HepG2 (cell line): Measurements from ENCODE around the gene MEIOB. TPM values are rescaled to one million over a fixed set of nuclear protein-coding genes. Genes with fewer than 3 reads are reported as not detected.

Experiments
- ATAC-seq: fragments of 200-7000 bp; cut with Tn5 transposase; 3 replicates; pipeline ENCODE4 v1.9.1; 2020; ENCODE audit warnings: mild to moderate bottlenecking, moderate library complexity
- BruUV-seq: library from RNA; stranded (reverse); fragments of 400-500 nt; replicated peaks from 2 replicates; lab custom pipeline; 2021; lab: Mats Ljungman, UMichigan
- CTCF ChIA-PET: fragments of 300-600 bp; formaldehyde crosslinking; extraction: SDS; loops from one replicate; lab custom pipeline; 2021; ENCODE audit warnings: low total read pairs, inconsistent platforms, low intra/inter-chr PET ratio; lab: Yijun Ruan, JAX
- POLR2A ChIA-PET: fragments of 350-600 bp; sonication (Branson Sonifier 250); formaldehyde crosslinking; loops from one replicate; lab custom pipeline; 2020; ENCODE audit warnings: antibody characterized with exemption, inconsistent platforms; lab: Yijun Ruan, JAX
- DNase-seq: peaks from one replicate; pipeline ENCODE4 v3.0.0-alpha.2; 2015; ENCODE audit warnings: low spot score
- FAIRE-seq: peaks from 3 replicates; lab custom pipeline; 2011; peaks lifted over from hg19 to GRCh38; lab: Jason Lieb, UNC
- H2AFZ ChIP-seq: one replicate; pipeline ENCODE4 v1.6.1; 2011; ENCODE audit warnings: low read length, inconsistent platforms
- H3K27ac ChIP-seq: fragments of 300-600 bp; 3 replicates; pipeline ENCODE4 v1.8.0; 2011; ENCODE audit warnings: mixed run types, mild to moderate bottlenecking, mixed read lengths, low read length, inconsistent platforms; ENCODE audit not compliant: insufficient read depth; ENCODE audit errors: extremely low read length
- H3K27me3 ChIP-seq, 2 experiments: fragments of 200-600 bp in 1 of 2; 2 replicates in 1 of 2; 3 replicates in 1 of 2; pipeline versions ENCODE4 v1.6.0 to v1.8.0; 2011; ENCODE audit warnings: low read length in 2 of 2, mild to moderate bottlenecking in 2 of 2, moderate library complexity in 2 of 2, inconsistent platforms in 1 of 2; ENCODE audit not compliant: insufficient read depth in 2 of 2, control insufficient read depth in 1 of 2
- H3K36me3 ChIP-seq, 2 experiments: fragments of 200-600 bp in 1 of 2; replicated peaks in 1 of 2; 2 replicates in 1 of 2; 3 replicates in 1 of 2; pipeline versions ENCODE4 v1.5.1 to v1.8.0; 2011; ENCODE audit warnings: low read length in 2 of 2, inconsistent platforms in 1 of 2; ENCODE audit not compliant: insufficient read depth in 2 of 2, control insufficient read depth in 1 of 2
- H3K4me1 ChIP-seq: 2 replicates; pipeline ENCODE4 v1.5.1; 2012; ENCODE audit warnings: low read length, inconsistent platforms; ENCODE audit not compliant: insufficient read depth
- H3K4me2 ChIP-seq: 2 replicates; pipeline ENCODE4 v1.6.0; 2011; ENCODE audit warnings: low read depth, low read length, inconsistent platforms
- H3K4me3 ChIP-seq, 3 experiments: fragments of 200-600 bp in 1 of 3; sonication (generic), shearing (Covaris generic) in 1 of 3; replicated peaks in 1 of 3; 2 replicates each; pipeline ENCODE4 v1.5.1; 2011 to 2016; ENCODE audit warnings: low read length in 3 of 3, inconsistent platforms in 2 of 3, low read depth in 2 of 3, mild to moderate bottlenecking in 2 of 3, control low read depth in 1 of 3, mixed read lengths in 1 of 3; ENCODE audit not compliant: insufficient read depth in 1 of 3
- H3K79me2 ChIP-seq: one replicate; pipeline ENCODE4 v1.6.1; 2011; ENCODE audit warnings: low read length, inconsistent platforms; ENCODE audit not compliant: insufficient read depth
- H3K9ac ChIP-seq: 2 replicates; pipeline ENCODE4 v1.6.0; 2011; ENCODE audit warnings: mild to moderate bottlenecking, low read depth, low read length, inconsistent platforms; ENCODE audit not compliant: insufficient read depth
- H3K9me3 ChIP-seq: 2 replicates; pipeline ENCODE4 v1.5.1; 2012; ENCODE audit warnings: mild to moderate bottlenecking, low read length
- H4K20me1 ChIP-seq: 2 replicates; pipeline ENCODE4 v1.6.0; 2011; ENCODE audit warnings: inconsistent platforms, mild to moderate bottlenecking, low read length, moderate library complexity; ENCODE audit not compliant: insufficient read depth
- CBX2 ChIP-seq, 2 experiments: fragments of 200-600 bp in 1 of 2; sonication (generic); formaldehyde crosslinking in 1 of 2; IDR thresholded peaks; 2 replicates each; pipeline versions ENCODE4 v1.7.0 to v1.8.1; 2018 to 2022; ENCODE audit warnings: low read depth in 2 of 2, low read length in 1 of 2, mild to moderate bottlenecking in 1 of 2, missing genetic modification reagents in 1 of 2
- DPF2 ChIP-seq: sonication (generic); formaldehyde crosslinking; IDR thresholded peaks from 2 replicates; pipeline ENCODE4 v1.4.0; 2020; ENCODE audit warnings: mild to moderate bottlenecking, low read depth, missing genetic modification reagents, borderline replicate concordance
- HMG20A ChIP-seq: IDR thresholded peaks from 2 replicates; pipeline ENCODE4 v1.6.1; 2016; ENCODE audit warnings: borderline replicate concordance
- RARA ChIP-seq: IDR thresholded peaks from 2 replicates; pipeline ENCODE4 v1.6.1; 2016; ENCODE audit warnings: missing genetic modification reagents, missing compliant biosample characterization
- ZFP62 ChIP-seq: sonication (generic); formaldehyde crosslinking; IDR thresholded peaks from 2 replicates; pipeline ENCODE4 v1.4.0; 2020; ENCODE audit warnings: missing genetic modification reagents
- ZMYM2 ChIP-seq: sonication (generic); formaldehyde crosslinking; IDR thresholded peaks from 2 replicates; pipeline ENCODE4 v1.8.0; 2022; ENCODE audit warnings: mild to moderate bottlenecking, missing genetic modification reagents
- ZNF224 ChIP-seq: sonication (generic); formaldehyde crosslinking; IDR thresholded peaks from 2 replicates; pipeline ENCODE4 v1.5.0; 2020; ENCODE audit warnings: mild to moderate bottlenecking, missing genetic modification reagents
- ZNF232 ChIP-seq: sonication (generic); formaldehyde crosslinking; IDR thresholded peaks from 2 replicates; pipeline ENCODE4 v1.4.0; 2020; ENCODE audit warnings: missing genetic modification reagents, borderline replicate concordance
- ZNF556 ChIP-seq: sonication (generic); formaldehyde crosslinking; IDR thresholded peaks from 2 replicates; pipeline ENCODE4 v1.4.0; 2020; ENCODE audit warnings: mild to moderate bottlenecking, missing genetic modification reagents, borderline replicate concordance
- ZNF564 ChIP-seq: sonication (generic); formaldehyde crosslinking; IDR thresholded peaks from 2 replicates; pipeline ENCODE4 v1.8.1; 2023; ENCODE audit warnings: mild to moderate bottlenecking, missing genetic modification reagents
- ZNF644 ChIP-seq: IDR thresholded peaks from 2 replicates; pipeline ENCODE4 v1.6.1; 2016; ENCODE audit warnings: low read depth
- ZNF720 ChIP-seq: sonication (generic); formaldehyde crosslinking; IDR thresholded peaks from 2 replicates; pipeline ENCODE4 v1.4.0; 2020; ENCODE audit warnings: missing genetic modification reagents
- ZNF891 ChIP-seq: sonication (generic); formaldehyde crosslinking; IDR thresholded peaks from 2 replicates; pipeline ENCODE4 v1.5.0; 2020; ENCODE audit warnings: mild to moderate bottlenecking, missing genetic modification reagents
- WGBS: methylation state at CpG from one replicate; pipeline ENCODE4 v1.1.6; 2017; ENCODE audit warnings: low lambda C conversion rate; 5-methylcytosine and 5-hydroxymethylcytosine counted together
- in situ Hi-C: cut with HindIII; loops from 2 replicates; pipeline ENCODE4 v1.10.0; 2017; ENCODE audit warnings: low pct_unique_long_range_greater_than_20kb; ENCODE audit not compliant: extremely low pct_ligation_motif_present
- intact Hi-C: fragments of 100-400 bp; cut with micrococcal nuclease; formaldehyde crosslinking; loops from one replicate; pipeline ENCODE4 v1.10.0; 2022; ENCODE audit not compliant: unreplicated experiment
- polyA plus RNA-seq, 8 experiments: library from polyadenylated mRNA; depleted of rRNA in 3 of 8; stranded (reverse) in 7 of 8; unstranded in 1 of 8; fragments of >200 nt; fragmentation: Illumina TruSeq in 4 of 8; extraction: Trizol in 4 of 8; gene quantifications; 2 replicates each; pipeline versions ENCODE4 v1.2.1 to v1.2.3, GENCODE V29; 2011 to 2016; ENCODE audit warnings: low read depth in 4 of 8, missing spikeins in 1 of 8, mixed read lengths in 1 of 8; ENCODE audit not compliant: insufficient read depth in 1 of 8
- total RNA-seq, 5 experiments: library from RNA; depleted of rRNA; stranded (reverse); fragments of >200 nt; fragmentation: Illumina TruSeq; extraction: Trizol; gene quantifications; 2 replicates each; pipeline ENCODE4 v1.2.3, GENCODE V29; 2016; ENCODE audit warnings: low read depth in 1 of 5
- TF ChIP-seq, protein P1 (sequence below): sonication (generic); formaldehyde crosslinking; IDR thresholded peaks from 2 replicates; pipeline ENCODE4 v1.9.0; 2021; ENCODE audit warnings: missing genetic modification reagents, borderline replicate concordance
- TF ChIP-seq, protein P2 (sequence below): sonication (generic); formaldehyde crosslinking; IDR thresholded peaks from 2 replicates; pipeline ENCODE4 v1.5.1; 2020; ENCODE audit warnings: missing genetic modification reagents, mild to moderate bottlenecking, borderline replicate concordance
- TF ChIP-seq, protein P3 (sequence below): sonication (generic); formaldehyde crosslinking; conservative IDR thresholded peaks from 2 replicates; pipeline ENCODE4 v1.4.0; 2020; ENCODE audit warnings: missing genetic modification reagents
- TF ChIP-seq, protein P4 (sequence below): sonication (generic); formaldehyde crosslinking; IDR thresholded peaks from 2 replicates; pipeline ENCODE4 v1.4.0; 2020; ENCODE audit warnings: mild to moderate bottlenecking, missing genetic modification reagents
- TF ChIP-seq, protein P5 (sequence below): sonication (generic); formaldehyde crosslinking; IDR thresholded peaks from 2 replicates; pipeline ENCODE4 v1.9.0; 2021; ENCODE audit warnings: missing genetic modification reagents, mild to moderate bottlenecking, borderline replicate concordance

Gene MEIOB
- total and polyA plus RNA-seq, 2 of the 13 experiments (the other 11 are each of a cell fraction or from before 2014, with no cell fraction given), result 0.17 TPM; not detected in 1

DNA sequence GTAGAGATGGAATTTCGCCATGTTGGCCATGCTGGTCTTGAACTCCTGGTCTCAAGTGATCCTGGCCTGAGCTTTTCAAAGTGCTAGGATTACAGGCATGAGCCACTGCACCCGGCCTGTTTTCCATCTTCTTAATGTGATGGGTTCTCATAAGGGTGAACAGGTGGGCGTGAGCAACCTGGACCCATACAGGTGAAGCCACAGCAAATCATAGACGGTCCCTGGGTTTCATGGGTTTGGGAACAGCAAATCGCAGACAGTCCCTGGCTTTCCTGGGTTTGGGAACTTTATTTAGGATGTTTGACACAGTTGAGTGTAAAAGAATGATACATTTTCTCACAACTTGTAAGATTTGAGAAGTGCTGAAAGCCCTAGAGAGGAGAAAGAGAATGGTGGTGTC lies 12.9 kb upstream of the MEIOB start (continued):
- TF ChIP-seq, protein P1, sequence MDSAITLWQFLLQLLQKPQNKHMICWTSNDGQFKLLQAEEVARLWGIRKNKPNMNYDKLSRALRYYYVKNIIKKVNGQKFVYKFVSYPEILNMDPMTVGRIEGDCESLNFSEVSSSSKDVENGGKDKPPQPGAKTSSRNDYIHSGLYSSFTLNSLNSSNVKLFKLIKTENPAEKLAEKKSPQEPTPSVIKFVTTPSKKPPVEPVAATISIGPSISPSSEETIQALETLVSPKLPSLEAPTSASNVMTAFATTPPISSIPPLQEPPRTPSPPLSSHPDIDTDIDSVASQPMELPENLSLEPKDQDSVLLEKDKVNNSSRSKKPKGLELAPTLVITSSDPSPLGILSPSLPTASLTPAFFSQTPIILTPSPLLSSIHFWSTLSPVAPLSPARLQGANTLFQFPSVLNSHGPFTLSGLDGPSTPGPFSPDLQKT (CRISPR knock-in tag), result no peak
- TF ChIP-seq ZNF564, result no peak
- TF ChIP-seq, protein P2, sequence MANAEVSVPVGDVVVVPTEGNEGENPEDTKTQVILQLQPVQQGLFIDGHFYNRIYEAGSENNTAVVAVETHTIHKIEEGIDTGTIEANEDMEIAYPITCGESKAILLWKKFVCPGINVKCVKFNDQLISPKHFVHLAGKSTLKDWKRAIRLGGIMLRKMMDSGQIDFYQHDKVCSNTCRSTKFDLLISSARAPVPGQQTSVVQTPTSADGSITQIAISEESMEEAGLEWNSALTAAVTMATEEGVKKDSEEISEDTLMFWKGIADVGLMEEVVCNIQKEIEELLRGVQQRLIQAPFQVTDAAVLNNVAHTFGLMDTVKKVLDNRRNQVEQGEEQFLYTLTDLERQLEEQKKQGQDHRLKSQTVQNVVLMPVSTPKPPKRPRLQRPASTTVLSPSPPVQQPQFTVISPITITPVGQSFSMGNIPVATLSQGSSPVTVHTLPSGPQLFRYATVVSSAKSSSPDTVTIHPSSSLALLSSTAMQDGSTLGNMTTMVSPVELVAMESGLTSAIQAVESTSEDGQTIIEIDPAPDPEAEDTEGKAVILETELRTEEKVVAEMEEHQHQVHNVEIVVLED (CRISPR knock-in tag), result no peak
- TF ChIP-seq ZNF556, result no peak
- TF ChIP-seq HMG20A (CRISPR knock-in tag), result no peak
- TF ChIP-seq, protein P3, sequence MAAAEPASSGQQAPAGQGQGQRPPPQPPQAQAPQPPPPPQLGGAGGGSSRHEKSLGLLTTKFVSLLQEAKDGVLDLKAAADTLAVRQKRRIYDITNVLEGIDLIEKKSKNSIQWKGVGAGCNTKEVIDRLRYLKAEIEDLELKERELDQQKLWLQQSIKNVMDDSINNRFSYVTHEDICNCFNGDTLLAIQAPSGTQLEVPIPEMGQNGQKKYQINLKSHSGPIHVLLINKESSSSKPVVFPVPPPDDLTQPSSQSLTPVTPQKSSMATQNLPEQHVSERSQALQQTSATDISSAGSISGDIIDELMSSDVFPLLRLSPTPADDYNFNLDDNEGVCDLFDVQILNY (CRISPR knock-in tag), result no peak
- no peak for TF ChIP-seq ZNF891
- TF ChIP-seq, all 625 proteins: peak for 0

DNA sequence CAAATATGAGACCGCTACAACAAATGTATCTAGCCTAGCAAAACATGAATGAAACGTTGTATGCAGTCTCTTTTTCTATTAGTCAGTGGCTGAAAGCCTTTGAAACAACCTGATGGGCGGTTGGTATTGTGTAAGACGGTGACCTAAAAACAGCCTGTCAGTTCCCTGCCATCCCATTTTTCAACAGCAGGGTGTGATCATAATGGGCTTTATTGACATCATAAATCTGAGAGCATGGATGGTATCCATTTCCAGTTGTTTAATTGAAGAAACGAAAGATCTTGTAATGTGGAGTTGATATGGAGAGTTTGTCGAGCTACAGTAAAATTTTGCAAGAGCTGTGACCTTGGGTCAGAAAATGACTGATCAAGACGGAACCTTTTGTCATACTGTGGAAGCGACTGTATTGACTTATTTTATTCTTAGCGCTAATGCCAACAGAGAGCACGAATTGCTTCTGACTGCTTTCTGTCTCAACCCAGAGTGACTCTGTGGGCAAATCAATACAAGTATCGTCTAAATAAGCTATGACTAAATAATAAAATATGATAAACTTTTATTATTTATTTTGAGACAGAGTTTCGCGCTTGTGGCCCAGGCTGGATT lies 12.3 kb upstream of the MEIOB start:
- WGBS, result 17% methylated on average over 13 of the region's 13 CpGs
- no TSS peak for BruUV-seq
- DNase-seq, result peak; percentile 63
- Histone ChIP-seq H3K9me3 (no peaks in the 10 kb centered on the region), H4K20me1 (no peaks in the 10 kb centered on the region), H3K4me2 (no peak overlapping the region), H3K27ac (no peak overlapping the region), H3K79me2 (no peaks in the 10 kb centered on the region), H3K36me3 (no peaks in the 10 kb centered on the region), H3K4me1 (peaks cover 22% of the 10 kb centered on the region), H3K4me3 (no peak overlapping the region), H2AFZ (no peak overlapping the region), H3K27me3 (peaks cover 2 to 8% of the 10 kb centered on the region in 2 experiments; a peak in 3 of 5 replicates), H3K9ac (no peak overlapping the region)
- POLR2A ChIA-PET, result no interaction called here
- intact Hi-C loops, result no loop called here
- peak; percentile 74 for ATAC-seq
- CTCF ChIA-PET, result interaction anchor here (0.7 kb wide), 1 partner anchor 45 kb away, joined by 3 read pairs; no protein-coding TSS in a partner anchor
- in situ Hi-C loops, result no loop called here
- FAIRE-seq, result peak; percentile 79
- TF ChIP-seq ZMYM2 (CRISPR knock-in tag) (no peak), ZNF720 (CRISPR knock-in tag) (no peak), CBX2 (IDR thresholded peaks at IDR 0.05; ENCODE audit: low read depth, low read length) (no peak), CBX2 (CRISPR knock-in tag; IDR thresholded peaks at IDR 0.05; ENCODE audit: low read depth) (no peak), ZNF232 (CRISPR knock-in tag) (no peak), ZNF644 (CRISPR knock-in tag) (no peak), ZNF564 (no peak), ZFP62 (no peak), DPF2 (CRISPR knock-in tag) (no peak), RARA (CRISPR knock-in tag) (0 out of 2 replicates have a peak, but pooled peaks have one; percentile 15), ZNF224 (CRISPR knock-in tag) (no peak)
- TF ChIP-seq, protein P4, sequence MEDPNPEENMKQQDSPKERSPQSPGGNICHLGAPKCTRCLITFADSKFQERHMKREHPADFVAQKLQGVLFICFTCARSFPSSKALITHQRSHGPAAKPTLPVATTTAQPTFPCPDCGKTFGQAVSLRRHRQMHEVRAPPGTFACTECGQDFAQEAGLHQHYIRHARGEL (CRISPR knock-in tag), result no peak
- TF ChIP-seq, protein P5, sequence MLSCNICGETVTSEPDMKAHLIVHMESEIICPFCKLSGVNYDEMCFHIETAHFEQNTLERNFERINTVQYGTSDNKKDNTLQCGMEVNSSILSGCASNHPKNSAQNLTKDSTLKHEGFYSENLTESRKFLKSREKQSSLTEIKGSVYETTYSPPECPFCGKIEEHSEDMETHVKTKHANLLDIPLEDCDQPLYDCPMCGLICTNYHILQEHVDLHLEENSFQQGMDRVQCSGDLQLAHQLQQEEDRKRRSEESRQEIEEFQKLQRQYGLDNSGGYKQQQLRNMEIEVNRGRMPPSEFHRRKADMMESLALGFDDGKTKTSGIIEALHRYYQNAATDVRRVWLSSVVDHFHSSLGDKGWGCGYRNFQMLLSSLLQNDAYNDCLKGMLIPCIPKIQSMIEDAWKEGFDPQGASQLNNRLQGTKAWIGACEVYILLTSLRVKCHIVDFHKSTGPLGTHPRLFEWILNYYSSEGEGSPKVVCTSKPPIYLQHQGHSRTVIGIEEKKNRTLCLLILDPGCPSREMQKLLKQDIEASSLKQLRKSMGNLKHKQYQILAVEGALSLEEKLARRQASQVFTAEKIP (CRISPR knock-in tag), result no peak
